Endothelial cell of umbilical vein (primary cell): ENCODE results near the gene PNPLA7. TPM values are rescaled to one million over a fixed set of nuclear protein-coding genes. Genes with fewer than 3 reads are reported as not detected.

Source experiments
- BruUV-seq: library from RNA; stranded (reverse); fragments of 400-500 nt; replicated peaks from 2 replicates; lab custom pipeline; 2021; lab: Mats Ljungman, UMichigan
- CTCF ChIA-PET: fragments of 300-600, 350-600 bp; sonication (Branson Sonifier 250); formaldehyde crosslinking; loops from one replicate; lab custom pipeline; 2021; ENCODE audit warnings: antibody characterized with exemption, inconsistent platforms; lab: Charles Lee
- POLR2A ChIA-PET: fragments of 300-600, 350-600 bp; sonication (Branson Sonifier 250); formaldehyde crosslinking; loops from one replicate; lab custom pipeline; 2021; ENCODE audit warnings: antibody characterized with exemption, inconsistent platforms; lab: Charles Lee
- DNase-seq: peaks from one replicate; pipeline ENCODE4 v3.0.0-alpha.2; 2011; ENCODE audit warnings: low read depth, low spot score
- FAIRE-seq: peaks from 2 replicates; lab custom pipeline; 2011; peaks lifted over from hg19 to GRCh38; lab: Jason Lieb, UNC
- H2AFZ ChIP-seq: 2 replicates; pipeline ENCODE4 v1.6.0; 2012; ENCODE audit warnings: low read depth, low read length, control low read depth, inconsistent platforms
- H3K27ac ChIP-seq: 2 replicates; pipeline ENCODE4 v1.5.1; 2011; ENCODE audit warnings: low read depth, mild to moderate bottlenecking, control low read depth, low read length, moderate library complexity; ENCODE audit not compliant: insufficient read depth
- H3K27me3 ChIP-seq, 2 experiments: 2 replicates each; pipeline versions ENCODE4 v1.6.0 to v1.6.1; 2011; ENCODE audit warnings: low read length in 2 of 2, mixed read lengths in 1 of 2; ENCODE audit not compliant: control insufficient read depth in 2 of 2, insufficient read depth in 2 of 2
- H3K36me3 ChIP-seq, 2 experiments: 2 replicates in 1 of 2; 3 replicates in 1 of 2; pipeline ENCODE4 v1.5.1; 2011; ENCODE audit warnings: low read length in 2 of 2, mild to moderate bottlenecking in 1 of 2, moderate library complexity in 1 of 2; ENCODE audit not compliant: control insufficient read depth in 2 of 2, insufficient read depth in 2 of 2; ENCODE audit errors: extremely low read depth in 1 of 2
- H3K4me1 ChIP-seq: 3 replicates; pipeline ENCODE4 v1.5.1; 2011; ENCODE audit warnings: mild to moderate bottlenecking, low read length; ENCODE audit not compliant: control insufficient read depth, insufficient read depth; ENCODE audit errors: extremely low read depth
- H3K4me2 ChIP-seq: 2 replicates; pipeline ENCODE4 v1.6.1; 2011; ENCODE audit warnings: low read length, control low read depth, mixed read lengths; ENCODE audit not compliant: insufficient read depth
- H3K4me3 ChIP-seq, 3 experiments: fragments of 200-600 bp in 1 of 3; sonication (generic), shearing (Covaris generic) in 1 of 3; replicated peaks in 1 of 3; 2 replicates each; pipeline ENCODE4 v1.5.1; 2011 to 2016; ENCODE audit warnings: control low read depth in 3 of 3, low read length in 3 of 3, mild to moderate bottlenecking in 2 of 3, inconsistent platforms in 1 of 3, low read depth in 1 of 3, moderate library complexity in 1 of 3; ENCODE audit not compliant: insufficient read depth in 1 of 3
- H3K79me2 ChIP-seq: 2 replicates; pipeline ENCODE4 v1.6.0; 2012; ENCODE audit warnings: low read length, inconsistent platforms; ENCODE audit not compliant: control insufficient read depth, insufficient read depth
- H3K9ac ChIP-seq: replicated peaks from 2 replicates; pipeline ENCODE3; 2011; ENCODE audit warnings: low read length, control low read depth; ENCODE audit not compliant: insufficient read depth; ENCODE audit errors: extremely low read depth
- H3K9me1 ChIP-seq: replicated peaks from 3 replicates; pipeline ENCODE4 v1.6.0; 2011; ENCODE audit warnings: mild to moderate bottlenecking, low read length; ENCODE audit not compliant: control insufficient read depth, insufficient read depth; ENCODE audit errors: extremely low read depth
- H3K9me3 ChIP-seq: replicated peaks from 2 replicates; pipeline ENCODE4 v1.5.1; 2012; ENCODE audit warnings: low read length, inconsistent platforms; ENCODE audit not compliant: control insufficient read depth, insufficient read depth
- H4K20me1 ChIP-seq: replicated peaks from 2 replicates; pipeline ENCODE3; 2011; ENCODE audit warnings: mild to moderate bottlenecking, low read length; ENCODE audit not compliant: control insufficient read depth, insufficient read depth; ENCODE audit errors: extremely low read depth
- EZH2 ChIP-seq: IDR thresholded peaks from 2 replicates; pipeline ENCODE4 v1.6.1; 2012; ENCODE audit warnings: borderline replicate concordance, low read depth, mild to moderate bottlenecking, moderate library complexity, low read length, inconsistent platforms; ENCODE audit not compliant: severe bottlenecking
- FOS ChIP-seq: IDR thresholded peaks from 2 replicates; pipeline ENCODE4 v1.6.1; 2011; ENCODE audit warnings: mild to moderate bottlenecking, low read length, moderate library complexity, borderline replicate concordance; ENCODE audit not compliant: insufficient read depth
- GATA2 ChIP-seq: IDR thresholded peaks from 2 replicates; pipeline ENCODE4 v1.7.0; 2011; ENCODE audit warnings: low read depth, mild to moderate bottlenecking, moderate library complexity, mixed read lengths, low read length; ENCODE audit not compliant: insufficient read length, insufficient read depth
- JUN ChIP-seq: IDR thresholded peaks from 2 replicates; pipeline ENCODE4 v1.6.1; 2011; ENCODE audit warnings: borderline replicate concordance, low read depth; ENCODE audit not compliant: insufficient read length, insufficient read depth
- MYC ChIP-seq: IDR thresholded peaks from one replicate; pipeline ENCODE4 v1.6.1; 2011; ENCODE audit warnings: mild to moderate bottlenecking, low read depth, low read length
- POLR2A ChIP-seq: IDR thresholded peaks from 2 replicates; pipeline ENCODE4 v1.6.1; 2012; ENCODE audit warnings: low read depth, mild to moderate bottlenecking, control low read depth, low read length
- POLR2AphosphoS5 ChIP-seq: IDR thresholded peaks from 2 replicates; pipeline ENCODE4 v1.6.1; 2012; ENCODE audit warnings: low read depth, mild to moderate bottlenecking, control low read depth, low read length, moderate library complexity; ENCODE audit not compliant: insufficient read depth
- dilution Hi-C: fragments of 300-500 bp; cut with MboI; formaldehyde crosslinking; loops from one replicate; pipeline ENCODE4 v1.15.0; 2019; ENCODE audit warnings: low sequenced_read_pairs; ENCODE audit not compliant: extremely low pct_ligation_motif_present
- intact Hi-C: fragments of 100-400 bp; cut with micrococcal nuclease; formaldehyde crosslinking; loops from one replicate; pipeline ENCODE4 v1.10.0; 2022
- polyA plus RNA-seq, 4 experiments: library from polyadenylated mRNA; depleted of rRNA in 3 of 4; stranded (reverse) in 3 of 4; unstranded in 1 of 4; fragments of >200 nt; gene quantifications; 2 replicates each; pipeline versions ENCODE4 v1.2.1 to v1.2.3, GENCODE V29; 2011 to 2012; ENCODE audit warnings: missing spikeins in 1 of 4
- total RNA-seq: library from RNA; stranded (reverse); gene quantifications from 2 replicates; pipeline ENCODE4 v1.2.3, GENCODE V29; 2021
- TF ChIP-seq, protein P1 (sequence below), 2 donors: IDR thresholded peaks; 1 replicate in 1 of 2; 2 replicates in 1 of 2; pipeline ENCODE4 v1.5.1; 2011; ENCODE audit warnings: low read length in 2 of 2, mild to moderate bottlenecking in 2 of 2, moderate library complexity in 2 of 2, control low read depth in 1 of 2, inconsistent platforms in 1 of 2, low read depth in 1 of 2; ENCODE audit not compliant: insufficient read depth in 1 of 2; ENCODE audit errors: extremely low read depth in 1 of 2
- TF ChIP-seq, protein P2 (sequence below): IDR thresholded peaks from 2 replicates; pipeline ENCODE4 v1.6.1; 2011; ENCODE audit not compliant: insufficient read depth, insufficient read length

The PNPLA7 gene
- total and polyA plus RNA-seq, 2 donors (not counting 3 experiments of a cell fraction or from before 2014, with no cell fraction given), result 1.0 to 1.9 TPM

DNA sequence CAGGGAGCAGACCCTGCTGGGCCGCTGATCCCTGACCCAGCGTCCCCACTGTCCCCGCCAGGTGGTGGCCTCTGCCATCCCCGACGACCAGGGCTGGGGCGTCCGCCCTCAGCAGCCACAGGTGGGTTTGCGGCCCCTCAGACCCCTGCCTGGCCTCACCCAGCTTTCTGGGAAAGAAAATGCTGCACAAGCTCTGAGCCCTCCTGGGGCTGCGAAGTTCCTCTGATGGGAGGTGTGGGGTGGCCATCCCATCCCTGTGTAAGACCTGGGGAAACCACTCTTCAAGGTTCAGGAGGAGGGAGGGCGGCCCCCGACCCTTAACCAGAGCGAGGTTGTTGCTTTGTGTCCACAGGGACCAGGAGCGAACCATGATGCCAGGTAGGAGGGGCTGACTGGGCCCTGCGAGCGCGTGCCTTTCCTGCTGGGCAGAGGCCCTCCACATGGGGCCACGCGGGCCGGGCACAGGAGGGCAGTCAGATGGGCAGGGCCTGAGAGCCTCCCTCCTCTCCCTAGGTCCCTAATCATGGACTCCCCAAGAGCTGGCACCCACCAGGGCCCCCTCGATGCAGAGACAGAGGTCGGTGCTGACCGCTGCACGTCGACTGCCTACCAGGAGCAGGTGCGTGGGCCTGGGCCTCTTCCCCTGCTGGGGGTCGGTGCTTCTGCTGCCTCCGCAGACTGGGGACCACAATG, 119.3 kb downstream of the PNPLA7 start:
- intact Hi-C loops, result no loop called here
- TF ChIP-seq EZH2 (no peak), POLR2A (no peak), JUN (no peak), GATA2 (no peak), MYC (no peak), POLR2AphosphoS5 (no peak), FOS (no peak)
- TF ChIP-seq, protein P1, sequence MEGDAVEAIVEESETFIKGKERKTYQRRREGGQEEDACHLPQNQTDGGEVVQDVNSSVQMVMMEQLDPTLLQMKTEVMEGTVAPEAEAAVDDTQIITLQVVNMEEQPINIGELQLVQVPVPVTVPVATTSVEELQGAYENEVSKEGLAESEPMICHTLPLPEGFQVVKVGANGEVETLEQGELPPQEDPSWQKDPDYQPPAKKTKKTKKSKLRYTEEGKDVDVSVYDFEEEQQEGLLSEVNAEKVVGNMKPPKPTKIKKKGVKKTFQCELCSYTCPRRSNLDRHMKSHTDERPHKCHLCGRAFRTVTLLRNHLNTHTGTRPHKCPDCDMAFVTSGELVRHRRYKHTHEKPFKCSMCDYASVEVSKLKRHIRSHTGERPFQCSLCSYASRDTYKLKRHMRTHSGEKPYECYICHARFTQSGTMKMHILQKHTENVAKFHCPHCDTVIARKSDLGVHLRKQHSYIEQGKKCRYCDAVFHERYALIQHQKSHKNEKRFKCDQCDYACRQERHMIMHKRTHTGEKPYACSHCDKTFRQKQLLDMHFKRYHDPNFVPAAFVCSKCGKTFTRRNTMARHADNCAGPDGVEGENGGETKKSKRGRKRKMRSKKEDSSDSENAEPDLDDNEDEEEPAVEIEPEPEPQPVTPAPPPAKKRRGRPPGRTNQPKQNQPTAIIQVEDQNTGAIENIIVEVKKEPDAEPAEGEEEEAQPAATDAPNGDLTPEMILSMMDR (IDR thresholded peaks at IDR 0.05; ENCODE audit: extremely low read depth in 1 of 2, insufficient read depth in 1 of 2, low read depth in 1 of 2, low read length in 2 of 2), result no peak
- TF ChIP-seq, protein P2, sequence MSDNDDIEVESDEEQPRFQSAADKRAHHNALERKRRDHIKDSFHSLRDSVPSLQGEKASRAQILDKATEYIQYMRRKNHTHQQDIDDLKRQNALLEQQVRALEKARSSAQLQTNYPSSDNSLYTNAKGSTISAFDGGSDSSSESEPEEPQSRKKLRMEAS, result no peak
- ChIA-PET POLR2A (no interaction called here), CTCF (interaction anchor here (0.9 to 4.5 kb wide), 2 partner anchors 8 to 144 kb away, joined by 3 to 28 read pairs; partner anchors contain the start of genes EXD3 and NOXA1)
- no peaks in the 10 kb centered on the region for H3K9me3 ChIP-seq
- no peaks in the 10 kb centered on the region for H3K36me3 ChIP-seq
- DNase-seq (no peak), FAIRE-seq (no peak)
- no peak overlapping the region for H3K9ac ChIP-seq
- H3K9me1 ChIP-seq, result no peaks in the 10 kb centered on the region
- dilution Hi-C loops, result no loop called here
- no peak overlapping the region for H3K4me3 ChIP-seq
- H4K20me1 ChIP-seq, result no peaks in the 10 kb centered on the region
- H2AFZ ChIP-seq, result no peak overlapping the region
- H3K79me2 ChIP-seq, result no peaks in the 10 kb centered on the region
- no peaks in the 10 kb centered on the region for H3K27me3 ChIP-seq
- H3K27ac ChIP-seq, result no peak overlapping the region
- no TSS peak for BruUV-seq
- H3K4me2 ChIP-seq, result no peak overlapping the region
- H3K4me1 ChIP-seq, result no peaks in the 10 kb centered on the region
